AG10803 (cell line): ENCODE measurements around the gene PLXNA2.

Experiments used
- DNase-seq: peaks from one replicate; pipeline ENCODE4 v3.0.0; 2010; ENCODE audit warnings: low read depth
- H3K4me3 ChIP-seq: 2 replicates; pipeline ENCODE4 v1.5.1; 2011; ENCODE audit warnings: mild to moderate bottlenecking, low read length, control low read depth
- TF ChIP-seq, protein P1 (sequence below): conservative IDR thresholded peaks from 2 replicates; pipeline ENCODE4 v1.5.1; 2011; ENCODE audit warnings: mild to moderate bottlenecking, low read length, control low read depth, inconsistent platforms

The PLXNA2 gene

DNA sequence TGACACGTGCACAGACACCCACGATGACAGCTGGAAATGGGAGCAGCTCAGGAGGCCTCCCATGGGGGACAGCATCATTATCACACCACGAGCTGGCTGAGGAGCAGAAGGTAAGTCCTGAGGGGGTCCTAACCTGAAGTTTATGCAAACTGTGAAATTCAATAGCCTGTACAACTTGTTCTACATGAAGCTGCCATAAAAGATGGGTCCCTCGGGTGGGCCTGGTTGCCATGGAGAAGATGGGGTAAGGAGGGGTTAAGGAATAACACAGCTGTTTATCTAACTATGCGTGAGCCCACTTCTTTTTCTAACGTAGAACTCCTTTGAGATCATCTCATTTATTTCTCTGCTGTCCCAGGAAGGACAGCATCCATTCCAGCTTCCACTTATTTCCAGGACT lies 169.8 kb downstream of the PLXNA2 start:
- TF ChIP-seq, protein P1, sequence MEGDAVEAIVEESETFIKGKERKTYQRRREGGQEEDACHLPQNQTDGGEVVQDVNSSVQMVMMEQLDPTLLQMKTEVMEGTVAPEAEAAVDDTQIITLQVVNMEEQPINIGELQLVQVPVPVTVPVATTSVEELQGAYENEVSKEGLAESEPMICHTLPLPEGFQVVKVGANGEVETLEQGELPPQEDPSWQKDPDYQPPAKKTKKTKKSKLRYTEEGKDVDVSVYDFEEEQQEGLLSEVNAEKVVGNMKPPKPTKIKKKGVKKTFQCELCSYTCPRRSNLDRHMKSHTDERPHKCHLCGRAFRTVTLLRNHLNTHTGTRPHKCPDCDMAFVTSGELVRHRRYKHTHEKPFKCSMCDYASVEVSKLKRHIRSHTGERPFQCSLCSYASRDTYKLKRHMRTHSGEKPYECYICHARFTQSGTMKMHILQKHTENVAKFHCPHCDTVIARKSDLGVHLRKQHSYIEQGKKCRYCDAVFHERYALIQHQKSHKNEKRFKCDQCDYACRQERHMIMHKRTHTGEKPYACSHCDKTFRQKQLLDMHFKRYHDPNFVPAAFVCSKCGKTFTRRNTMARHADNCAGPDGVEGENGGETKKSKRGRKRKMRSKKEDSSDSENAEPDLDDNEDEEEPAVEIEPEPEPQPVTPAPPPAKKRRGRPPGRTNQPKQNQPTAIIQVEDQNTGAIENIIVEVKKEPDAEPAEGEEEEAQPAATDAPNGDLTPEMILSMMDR, result no peak
- DNase-seq, result no peak
- H3K4me3 ChIP-seq, result no peak overlapping the region

DNA sequence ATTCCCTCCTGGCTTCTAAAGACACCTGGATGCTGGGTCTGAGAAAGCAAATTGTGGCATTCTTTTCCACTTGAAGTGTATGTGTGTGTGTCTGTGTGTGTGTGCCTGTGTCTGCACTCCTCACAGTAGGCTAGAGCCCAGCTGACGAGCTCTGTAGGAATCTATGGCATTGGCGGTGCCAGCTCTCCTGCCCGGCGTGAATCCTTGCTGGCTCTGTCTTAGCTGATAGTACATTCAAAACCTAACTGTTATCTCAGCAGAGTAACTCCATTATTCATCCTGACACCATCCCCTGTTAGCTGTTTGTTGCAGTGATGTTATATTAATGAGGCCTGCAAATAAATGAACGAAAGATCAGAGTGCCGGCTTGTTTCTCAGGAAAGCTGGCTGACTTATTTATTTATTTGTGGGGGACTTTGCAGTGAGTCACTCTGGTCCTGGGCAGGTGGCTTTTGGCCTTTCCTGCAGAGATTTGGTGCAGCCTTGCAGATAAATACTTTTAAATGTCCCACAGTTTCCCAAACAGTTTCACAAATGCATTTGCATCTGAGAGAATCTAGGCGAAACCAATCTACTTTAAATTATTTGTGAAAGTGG lies 172.7 kb downstream of the PLXNA2 start:
- H3K4me3 ChIP-seq, result no peak overlapping the region
- TF ChIP-seq, protein P1, result no peak
- DNase-seq, result no peak

DNA sequence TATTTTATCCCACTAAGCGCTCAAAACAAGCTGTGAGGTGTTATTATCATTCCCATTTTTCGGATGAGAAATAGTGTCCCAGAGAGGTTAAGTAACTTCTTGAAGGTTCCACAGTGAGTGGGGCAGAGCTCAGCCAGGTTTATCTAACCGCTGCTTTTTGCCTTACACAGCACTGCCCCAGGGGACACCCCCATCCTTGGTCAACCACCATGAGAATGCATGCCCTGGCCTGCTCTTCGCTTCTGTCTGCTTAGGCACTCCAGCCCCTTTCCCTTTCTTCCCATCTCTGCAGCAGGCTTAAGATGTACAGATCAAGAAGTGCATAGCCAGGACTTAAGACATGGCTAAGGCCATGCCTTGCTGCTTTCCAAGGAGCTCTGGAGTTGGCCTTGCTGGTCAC lies 174.3 kb downstream of the PLXNA2 start:
- no peak overlapping the region for H3K4me3 ChIP-seq
- TF ChIP-seq, protein P1, result no peak
- no peak for DNase-seq

DNA sequence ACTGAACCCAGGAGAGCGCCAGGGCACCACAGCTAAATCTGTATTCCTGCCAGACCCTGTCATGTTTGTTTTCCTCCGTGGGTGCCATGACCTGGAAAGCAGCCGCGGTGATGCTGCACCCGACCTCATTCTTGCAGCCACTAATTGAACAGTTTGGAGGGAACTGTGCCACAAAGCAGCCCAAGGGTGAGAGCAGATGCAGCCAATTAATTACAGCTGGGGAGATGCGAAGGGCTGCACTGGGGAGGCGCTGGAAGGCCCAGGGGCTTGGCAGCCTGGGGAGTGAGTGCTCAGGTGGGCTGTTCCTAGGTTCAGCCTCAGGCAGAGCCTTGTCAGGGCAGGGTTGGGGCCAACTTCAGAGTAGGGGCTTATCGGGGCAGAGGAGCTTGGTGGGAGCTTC lies 174.9 kb downstream of the PLXNA2 start:
- H3K4me3 ChIP-seq, result no peak overlapping the region
- TF ChIP-seq, protein P1, result no peak
- no peak for DNase-seq

DNA sequence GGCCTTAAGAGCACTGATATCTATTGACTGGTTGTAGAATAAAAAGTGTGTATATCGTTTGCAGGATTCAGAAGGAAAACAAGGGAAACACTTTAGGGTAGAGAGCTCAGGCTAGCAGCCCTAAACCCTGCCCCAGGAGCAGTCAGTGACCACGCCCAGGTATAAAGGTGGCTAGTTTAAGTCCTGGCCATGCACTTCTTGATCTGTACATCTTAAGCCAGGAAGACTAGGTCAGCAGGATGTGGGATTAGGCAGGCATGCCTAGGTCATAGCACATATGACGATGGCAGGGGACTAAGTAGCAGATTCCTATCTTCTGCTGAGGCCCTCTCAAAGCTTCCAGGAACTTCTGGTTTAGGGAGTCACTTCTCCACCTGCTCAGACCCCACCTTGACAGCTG lies 175.3 kb downstream of the PLXNA2 start:
- TF ChIP-seq, protein P1, result no peak
- H3K4me3 ChIP-seq, result no peak overlapping the region
- no peak for DNase-seq

DNA sequence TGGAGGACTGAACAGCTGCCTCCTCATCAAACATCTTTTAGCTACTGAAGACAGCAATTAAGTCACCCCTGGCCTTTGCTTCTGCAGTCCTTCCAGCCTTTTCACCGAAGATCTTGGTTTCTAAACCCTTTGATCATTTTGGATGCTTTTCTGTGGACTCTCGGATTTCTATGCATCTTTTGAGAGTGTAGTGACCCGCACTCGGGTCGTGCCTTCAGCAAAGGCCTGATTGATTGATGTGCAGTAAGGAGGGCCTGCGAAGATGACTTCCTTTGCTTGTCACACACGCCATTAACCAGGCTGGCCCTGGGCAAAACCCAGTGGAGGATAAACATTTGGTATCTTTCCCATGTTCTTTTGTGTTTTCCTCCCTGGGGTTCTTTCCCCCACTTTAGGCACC lies 175.8 kb downstream of the PLXNA2 start:
- no peak overlapping the region for H3K4me3 ChIP-seq
- TF ChIP-seq, protein P1, result no peak

DNA sequence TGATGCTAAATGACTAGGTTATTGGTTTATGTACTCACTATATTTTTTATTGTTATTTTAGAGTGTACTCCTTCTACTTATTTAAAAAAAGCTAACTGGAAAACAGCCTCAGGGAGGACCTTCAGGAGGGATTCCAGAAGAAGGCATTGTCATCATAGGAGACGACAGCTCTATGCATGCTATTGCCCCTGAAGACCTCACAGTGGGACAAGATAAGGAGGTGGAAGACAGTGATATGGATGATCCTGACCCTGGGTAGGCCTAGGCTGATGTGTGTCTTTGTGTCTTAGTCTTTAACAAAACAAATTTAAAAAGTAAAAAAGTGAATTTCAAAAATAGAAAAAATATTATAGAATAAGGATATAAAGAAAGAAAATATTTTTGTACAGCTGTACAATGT lies 177.6 kb downstream of the PLXNA2 start:
- H3K4me3 ChIP-seq, result no peak overlapping the region
- DNase-seq, result no peak

More for the DNA sequence above, 175.8 kb downstream of the PLXNA2 start:
- DNase-seq, result no peak

More for the DNA sequence above, 177.6 kb downstream of the PLXNA2 start:
- TF ChIP-seq, protein P1, result no peak
